HepG2 (cell line): ENCODE measurements around the gene MICALL2. TPM values are rescaled to one million over a fixed set of nuclear protein-coding genes. Genes with fewer than 3 reads are reported as not detected.
A peak's percentile ranks its signal among the peaks of the same experiment; 100 is the strongest.

Experiments
- CHCHD3 ChIP-seq: sonication (generic); formaldehyde crosslinking; IDR thresholded peaks from 2 replicates; pipeline ENCODE4 v1.8.0; 2022; ENCODE audit warnings: mild to moderate bottlenecking, missing genetic modification reagents, moderate library complexity
- E2F5 ChIP-seq: sonication (generic); formaldehyde crosslinking; conservative IDR thresholded peaks from 2 replicates; pipeline ENCODE4 v1.4.0; 2020; ENCODE audit warnings: missing genetic modification reagents
- HIC2 ChIP-seq: sonication (generic); formaldehyde crosslinking; IDR thresholded peaks from 2 replicates; pipeline ENCODE4 v1.9.0; 2022; ENCODE audit warnings: low read depth, missing genetic modification reagents
- HNRNPLL ChIP-seq: fragments of 200-400 bp; formaldehyde crosslinking; IDR thresholded peaks from 2 replicates; pipeline ENCODE4 v1.6.1; 2017; ENCODE audit warnings: mild to moderate bottlenecking, low read depth, low read length; ENCODE audit not compliant: poor library complexity, severe bottlenecking
- JARID2 ChIP-seq: sonication (generic); formaldehyde crosslinking; IDR thresholded peaks from 2 replicates; pipeline ENCODE4 v1.8.1; 2023; ENCODE audit warnings: missing genetic modification reagents, inconsistent platforms; ENCODE audit not compliant: insufficient replicate concordance
- KDM5B ChIP-seq: sonication (generic); formaldehyde crosslinking; IDR thresholded peaks from 2 replicates; pipeline ENCODE4 v1.4.0; 2020; ENCODE audit warnings: missing genetic modification reagents, mild to moderate bottlenecking, borderline replicate concordance
- LRRFIP1 ChIP-seq: sonication (generic); formaldehyde crosslinking; conservative IDR thresholded peaks from 2 replicates; pipeline ENCODE4 v1.4.0; 2020; ENCODE audit warnings: missing genetic modification reagents
- MAF1 ChIP-seq: sonication (generic); formaldehyde crosslinking; IDR thresholded peaks from 2 replicates; pipeline ENCODE4 v1.5.0; 2020; ENCODE audit warnings: missing genetic modification reagents, borderline replicate concordance
- MEIS2 ChIP-seq: sonication (generic); formaldehyde crosslinking; IDR thresholded peaks from 2 replicates; pipeline ENCODE4 v1.9.0; 2021; ENCODE audit warnings: mild to moderate bottlenecking, missing genetic modification reagents
- PRDM10 ChIP-seq: sonication (generic); formaldehyde crosslinking; IDR thresholded peaks from 2 replicates; pipeline ENCODE4 v1.4.0; 2020; ENCODE audit warnings: low read depth, missing genetic modification reagents
- RORA ChIP-seq: sonication (generic); formaldehyde crosslinking; IDR thresholded peaks from 2 replicates; pipeline ENCODE4 v1.5.0; 2020; ENCODE audit warnings: mild to moderate bottlenecking, missing genetic modification reagents, moderate library complexity
- TBX2 ChIP-seq: sonication (generic); formaldehyde crosslinking; IDR thresholded peaks from 2 replicates; pipeline ENCODE4 v1.5.0; 2020; ENCODE audit warnings: missing genetic modification reagents, mild to moderate bottlenecking, borderline replicate concordance
- TBX3 ChIP-seq: fragments of 450-650 bp; IDR thresholded peaks from 2 replicates; pipeline ENCODE4 v1.6.1; 2017; ENCODE audit warnings: antibody characterized with exemption, mild to moderate bottlenecking, inconsistent platforms, borderline replicate concordance
- TOE1 ChIP-seq: sonication (generic); formaldehyde crosslinking; IDR thresholded peaks from 2 replicates; pipeline ENCODE4 v1.4.0; 2020; ENCODE audit warnings: mild to moderate bottlenecking, missing genetic modification reagents
- ZNF10 ChIP-seq: sonication (generic); formaldehyde crosslinking; IDR thresholded peaks from 2 replicates; pipeline ENCODE4 v1.4.0; 2020; ENCODE audit warnings: mild to moderate bottlenecking, low read depth, missing genetic modification reagents, borderline replicate concordance
- ZNF337 ChIP-seq: sonication (generic); formaldehyde crosslinking; IDR thresholded peaks from 2 replicates; pipeline ENCODE4 v1.5.1; 2020; ENCODE audit warnings: missing genetic modification reagents, low read depth, mild to moderate bottlenecking, borderline replicate concordance
- ZNF550 ChIP-seq: sonication (generic); formaldehyde crosslinking; IDR thresholded peaks from 2 replicates; pipeline ENCODE4 v1.4.0; 2020; ENCODE audit warnings: mild to moderate bottlenecking, missing genetic modification reagents, borderline replicate concordance
- ZNF652 ChIP-seq: IDR thresholded peaks from 2 replicates; pipeline ENCODE4 v1.6.1; 2016; ENCODE audit warnings: low read depth, borderline replicate concordance
- ZNF749 ChIP-seq: sonication (generic); formaldehyde crosslinking; IDR thresholded peaks from 2 replicates; pipeline ENCODE4 v1.8.0; 2022; ENCODE audit warnings: mild to moderate bottlenecking, missing genetic modification reagents, moderate library complexity, borderline replicate concordance
- polyA plus RNA-seq, 8 experiments: library from polyadenylated mRNA; depleted of rRNA in 3 of 8; stranded (reverse) in 7 of 8; unstranded in 1 of 8; fragments of >200 nt; fragmentation: Illumina TruSeq in 4 of 8; extraction: Trizol in 4 of 8; gene quantifications; 2 replicates each; pipeline versions ENCODE4 v1.2.1 to v1.2.3, GENCODE V29; 2011 to 2016; ENCODE audit warnings: low read depth in 4 of 8, missing spikeins in 1 of 8, mixed read lengths in 1 of 8; ENCODE audit not compliant: insufficient read depth in 1 of 8
- total RNA-seq, 5 experiments: library from RNA; depleted of rRNA; stranded (reverse); fragments of >200 nt; fragmentation: Illumina TruSeq; extraction: Trizol; gene quantifications; 2 replicates each; pipeline ENCODE4 v1.2.3, GENCODE V29; 2016; ENCODE audit warnings: low read depth in 1 of 5

The MICALL2 gene
- total and polyA plus RNA-seq, 2 of the 13 experiments (the other 11 are each of a cell fraction or from before 2014, with no cell fraction given): 5.8 to 12.4 TPM

- no peak for TF ChIP-seq HNRNPLL
- TF ChIP-seq E2F5 (CRISPR knock-in tag): no peak
- TF ChIP-seq ZNF749 (CRISPR knock-in tag): no peak
- TF ChIP-seq ZNF10: no peak
- peak; percentile 50; the same call in 1 of the 2 replicates for TF ChIP-seq CHCHD3 (CRISPR knock-in tag)
- TF ChIP-seq ZNF337 (CRISPR knock-in tag): no peak
- no peak for TF ChIP-seq TBX3
- peak; percentile 79; the same call in 1 of the 2 replicates for TF ChIP-seq TBX2 (CRISPR knock-in tag)
- TF ChIP-seq MEIS2: no peak
- TF ChIP-seq ZNF550 (CRISPR knock-in tag): no peak
- TF ChIP-seq JARID2: peak; percentile 41
- 0 out of 2 replicates have a peak, but pooled peaks have one; percentile 69 for TF ChIP-seq HIC2
- TF ChIP-seq KDM5B (CRISPR knock-in tag): no peak
- TF ChIP-seq MAF1: no peak
- TF ChIP-seq TOE1 (CRISPR knock-in tag): no peak
- 0 out of 2 replicates have a peak, but pooled peaks have one; percentile 16 for TF ChIP-seq PRDM10
- no peak for TF ChIP-seq RORA
- TF ChIP-seq ZNF652 (CRISPR knock-in tag): no peak
- no peak for TF ChIP-seq LRRFIP1 (CRISPR knock-in tag)
Measured at GRCh38 chr7:1466524-1467271, 7.4 kb upstream of the MICALL2 start (continued).
